Loucy (cell line): ENCODE results near the gene PRMT2.

Source experiments
- H2AFZ ChIP-seq: fragments of 200-600 bp; sonication (generic); 2 replicates; pipeline ENCODE4 v1.6.0; 2016; ENCODE audit warnings: antibody characterized with exemption, mild to moderate bottlenecking, low read length, moderate library complexity
- H3F3A ChIP-seq: fragments of 200-600 bp; 2 replicates; pipeline ENCODE4 v1.6.0; 2016; ENCODE audit warnings: antibody characterized with exemption, low read depth, mild to moderate bottlenecking
- H3K27me3 ChIP-seq: fragments of 200-600 bp; sonication (generic); 2 replicates; pipeline ENCODE4 v1.6.1; 2014; ENCODE audit warnings: low read length, mild to moderate bottlenecking; ENCODE audit not compliant: insufficient read depth, poor library complexity, severe bottlenecking
- H3K36me3 ChIP-seq: fragments of 200-600 bp; sonication (generic); 2 replicates; pipeline ENCODE4 v1.6.1; 2016; ENCODE audit warnings: low read length; ENCODE audit not compliant: insufficient read depth
- H3K4me1 ChIP-seq: fragments of 200-600 bp; sonication (generic); 2 replicates; pipeline ENCODE4 v1.5.1; 2014; ENCODE audit warnings: low read length, mild to moderate bottlenecking; ENCODE audit not compliant: insufficient read depth, poor library complexity, severe bottlenecking
- H3K4me2 ChIP-seq: fragments of 200-600 bp; sonication (generic); 2 replicates; pipeline ENCODE4 v1.6.0; 2014; ENCODE audit warnings: antibody characterized with exemption, low read length, low read depth, mild to moderate bottlenecking; ENCODE audit not compliant: poor library complexity, severe bottlenecking
- H3K4me3 ChIP-seq: fragments of 200-600 bp; sonication (generic); 2 replicates; pipeline ENCODE4 v1.5.1; 2014; ENCODE audit warnings: low read length, mild to moderate bottlenecking, mixed read lengths; ENCODE audit not compliant: poor library complexity, severe bottlenecking
- H3K79me2 ChIP-seq: fragments of 200-600 bp; sonication (generic); 2 replicates; pipeline ENCODE4 v1.6.1; 2014; ENCODE audit warnings: low read length; ENCODE audit not compliant: insufficient read depth
- H3K9ac ChIP-seq: fragments of 200-600 bp; sonication (generic); 2 replicates; pipeline ENCODE4 v1.6.0; 2014; ENCODE audit warnings: mild to moderate bottlenecking, low read depth, low read length, moderate library complexity; ENCODE audit not compliant: poor library complexity, severe bottlenecking
- H3K9me2 ChIP-seq: fragments of 200-600 bp; sonication (generic); replicated peaks from 2 replicates; pipeline ENCODE4 v1.6.1; 2016; ENCODE audit warnings: low read depth, low read length, mixed read lengths
- H3K9me3 ChIP-seq: fragments of 200-600 bp; sonication (generic); 2 replicates; pipeline ENCODE4 v1.6.1; 2014; ENCODE audit warnings: mild to moderate bottlenecking, antibody characterized with exemption, low read length, low read depth; ENCODE audit not compliant: insufficient read depth
- H4K20me1 ChIP-seq: fragments of 200-600 bp; sonication (generic); 2 replicates; pipeline ENCODE4 v1.6.0; 2014; ENCODE audit warnings: antibody characterized with exemption, low read length, mild to moderate bottlenecking; ENCODE audit not compliant: insufficient read depth, poor library complexity, severe bottlenecking
- EZH2phosphoT487 ChIP-seq: fragments of 200-600 bp; IDR thresholded peaks from 2 replicates; pipeline ENCODE4 v1.6.1; 2018; ENCODE audit warnings: antibody characterized with exemption, mild to moderate bottlenecking, moderate library complexity, borderline replicate concordance
- TF ChIP-seq, protein P1 (sequence below): fragments of 200-600 bp; sonication (generic); conservative IDR thresholded peaks from 2 replicates; pipeline ENCODE4 v1.5.1; 2014; ENCODE audit warnings: mild to moderate bottlenecking, antibody characterized with exemption, low read length

The PRMT2 gene

DNA sequence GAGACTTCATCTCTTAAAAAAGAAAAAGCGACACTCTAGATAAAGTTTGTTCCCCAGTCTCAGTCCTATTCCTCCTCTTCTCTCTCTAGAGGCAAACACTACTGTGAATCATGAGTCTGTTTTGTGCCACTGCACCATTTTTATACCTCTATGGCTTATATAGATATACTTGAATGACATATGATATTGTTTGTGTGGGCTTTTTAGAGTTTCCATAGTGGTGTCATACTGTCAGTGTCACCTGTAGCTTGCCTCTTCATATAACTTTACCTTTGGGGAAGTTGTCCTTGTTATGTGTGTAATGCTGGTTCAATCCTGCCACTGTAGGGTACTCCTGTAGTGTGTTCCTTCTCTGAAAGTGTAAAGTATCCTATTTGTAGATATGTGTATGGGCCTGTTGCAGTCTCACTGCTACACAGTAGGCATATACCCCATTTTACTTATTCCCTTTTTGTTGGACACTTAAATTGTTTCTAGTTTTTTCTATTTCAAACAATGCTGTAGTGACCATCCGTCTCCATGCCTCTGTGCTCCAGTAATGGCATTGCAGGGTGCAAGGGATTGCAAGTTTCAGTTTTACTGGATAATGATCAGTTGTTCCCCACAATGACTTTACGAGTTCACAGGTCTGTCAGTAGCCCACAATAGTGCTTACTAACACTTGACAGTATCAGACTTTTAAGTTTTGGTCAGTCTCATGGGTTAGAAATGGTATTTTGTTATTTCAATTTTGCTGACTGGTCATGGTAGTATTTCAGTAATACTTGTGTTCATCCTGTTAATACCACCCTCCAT, 2.7 kb downstream of the PRMT2 start:
- Histone ChIP-seq H3K9me3 (no peaks in the 10 kb centered on the region), H3K79me2 (peaks cover 31% of the 10 kb centered on the region), H3K36me3 (no peaks in the 10 kb centered on the region; the same call in 1 of the 2 replicates), H3K9me2 (no peaks in the 10 kb centered on the region), H3F3A (peaks cover 3% of the 10 kb centered on the region; the same call in 1 of the 2 replicates), H3K27me3 (no peaks in the 10 kb centered on the region), H2AFZ (no peak overlapping the region), H4K20me1 (peaks cover 28% of the 10 kb centered on the region), H3K4me3 (peak overlapping the region; percentile 56), H3K4me2 (peak overlapping the region; percentile 90), H3K4me1 (peaks cover 59% of the 10 kb centered on the region), H3K9ac (peak overlapping the region; percentile 41)
- TF ChIP-seq, protein P1, sequence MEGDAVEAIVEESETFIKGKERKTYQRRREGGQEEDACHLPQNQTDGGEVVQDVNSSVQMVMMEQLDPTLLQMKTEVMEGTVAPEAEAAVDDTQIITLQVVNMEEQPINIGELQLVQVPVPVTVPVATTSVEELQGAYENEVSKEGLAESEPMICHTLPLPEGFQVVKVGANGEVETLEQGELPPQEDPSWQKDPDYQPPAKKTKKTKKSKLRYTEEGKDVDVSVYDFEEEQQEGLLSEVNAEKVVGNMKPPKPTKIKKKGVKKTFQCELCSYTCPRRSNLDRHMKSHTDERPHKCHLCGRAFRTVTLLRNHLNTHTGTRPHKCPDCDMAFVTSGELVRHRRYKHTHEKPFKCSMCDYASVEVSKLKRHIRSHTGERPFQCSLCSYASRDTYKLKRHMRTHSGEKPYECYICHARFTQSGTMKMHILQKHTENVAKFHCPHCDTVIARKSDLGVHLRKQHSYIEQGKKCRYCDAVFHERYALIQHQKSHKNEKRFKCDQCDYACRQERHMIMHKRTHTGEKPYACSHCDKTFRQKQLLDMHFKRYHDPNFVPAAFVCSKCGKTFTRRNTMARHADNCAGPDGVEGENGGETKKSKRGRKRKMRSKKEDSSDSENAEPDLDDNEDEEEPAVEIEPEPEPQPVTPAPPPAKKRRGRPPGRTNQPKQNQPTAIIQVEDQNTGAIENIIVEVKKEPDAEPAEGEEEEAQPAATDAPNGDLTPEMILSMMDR = no peak
- no peak for TF ChIP-seq EZH2phosphoT487

DNA sequence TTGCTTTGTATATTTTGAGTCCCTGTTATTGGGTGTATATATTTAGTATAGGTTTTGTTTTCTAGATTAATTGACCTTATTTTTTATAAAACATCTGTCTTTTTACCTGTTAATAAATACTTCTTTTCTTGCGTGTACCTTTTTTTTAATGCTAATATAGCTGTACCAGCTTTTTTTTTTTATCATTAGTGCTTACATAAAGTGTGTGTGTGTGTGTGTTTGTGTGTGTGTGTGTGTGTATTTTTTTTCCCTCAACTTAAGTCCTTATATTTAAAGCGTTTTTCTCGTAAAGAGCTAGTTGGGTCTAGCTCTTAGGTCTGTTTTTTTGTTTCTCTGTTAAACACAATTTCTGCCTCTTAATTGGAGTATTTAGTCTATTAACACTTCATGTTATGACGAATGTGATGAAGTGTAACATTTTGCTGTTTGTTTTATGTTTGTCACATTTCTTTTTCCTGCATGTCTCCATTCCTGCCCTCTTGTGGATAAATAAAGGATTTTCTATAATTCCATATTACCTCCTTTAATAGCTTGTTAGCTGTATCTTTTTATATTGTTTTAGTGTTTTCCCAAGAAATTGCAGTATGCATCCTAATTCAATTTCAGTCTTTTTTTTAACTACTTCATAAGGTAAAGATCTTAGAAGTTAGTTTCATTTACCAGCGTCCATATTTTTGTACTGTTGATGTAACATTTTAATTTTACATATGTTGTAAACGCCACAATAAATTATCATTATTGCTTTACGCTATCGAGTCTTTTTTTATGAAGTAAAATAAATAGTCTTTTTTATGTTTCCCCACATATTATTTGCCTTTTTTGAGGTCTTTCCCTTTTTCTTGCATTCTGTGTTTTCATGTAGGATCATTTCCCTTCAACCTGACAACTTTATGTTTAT, 4.3 kb downstream of the PRMT2 start:
- H3K9ac ChIP-seq = peak overlapping the region; percentile 24
- H3K36me3 ChIP-seq = peaks cover 12% of the 10 kb centered on the region; the same call in 1 of the 2 replicates
- no peaks in the 10 kb centered on the region for H3K9me3 ChIP-seq
- peak overlapping the region; percentile 90 for H3K4me2 ChIP-seq
- H4K20me1 ChIP-seq = peaks cover 28% of the 10 kb centered on the region
- H3K79me2 ChIP-seq = peaks cover 31% of the 10 kb centered on the region
- no peaks in the 10 kb centered on the region for H3K27me3 ChIP-seq
- H3K4me1 ChIP-seq = peaks cover 44% of the 10 kb centered on the region
- peaks cover 3% of the 10 kb centered on the region; the same call in 1 of the 2 replicates for H3F3A ChIP-seq
- peak overlapping the region; percentile 56 for H3K4me3 ChIP-seq
- H3K9me2 ChIP-seq = no peaks in the 10 kb centered on the region
- TF ChIP-seq, protein P1 = peak; percentile 66
- TF ChIP-seq EZH2phosphoT487 = no peak
- no peak overlapping the region for H2AFZ ChIP-seq

DNA sequence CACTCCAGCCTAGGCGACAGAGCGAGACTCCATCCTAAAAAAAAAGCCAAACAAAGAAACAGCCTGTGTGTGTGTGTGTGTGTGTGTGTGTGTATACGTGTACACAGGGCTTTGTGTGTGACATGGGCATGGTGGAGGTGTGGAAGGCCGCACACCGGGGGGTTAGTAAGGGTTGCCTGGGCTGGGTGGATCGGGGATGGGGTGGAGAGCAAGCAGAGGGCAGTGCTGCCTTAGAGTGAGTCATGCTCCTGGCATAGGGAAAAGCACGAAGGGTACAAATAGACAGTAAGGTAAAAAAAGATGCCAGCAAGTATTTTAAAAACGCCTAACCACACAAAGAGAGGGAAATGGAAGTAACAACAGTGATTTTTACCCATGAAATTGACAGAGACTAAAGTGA, 6.2 kb downstream of the PRMT2 start:
- Histone ChIP-seq H3K36me3 (peaks cover 13% of the 10 kb centered on the region; the same call in 1 of the 2 replicates), H2AFZ (no peak overlapping the region), H3K9ac (no peak overlapping the region), H3K4me1 (peaks cover 35% of the 10 kb centered on the region), H3K4me3 (no peak overlapping the region), H3K27me3 (no peaks in the 10 kb centered on the region), H3K9me2 (no peaks in the 10 kb centered on the region), H4K20me1 (peaks cover 21% of the 10 kb centered on the region), H3K9me3 (no peaks in the 10 kb centered on the region), H3F3A (peaks cover 3% of the 10 kb centered on the region; the same call in 1 of the 2 replicates), H3K79me2 (peaks cover 22% of the 10 kb centered on the region), H3K4me2 (no peak overlapping the region)
- TF ChIP-seq EZH2phosphoT487 = no peak
- TF ChIP-seq, protein P1 = no peak
